ENCODE data around the gene CRCP.
A peak's percentile ranks its signal among the peaks of the same experiment; 100 is the strongest.
"Not testable (repeated sequence)": the region's sequence is repeated elsewhere in the genome, so short reads cannot be mapped to it uniquely, and the experiment has no call there.

Gene CRCP

DNA sequence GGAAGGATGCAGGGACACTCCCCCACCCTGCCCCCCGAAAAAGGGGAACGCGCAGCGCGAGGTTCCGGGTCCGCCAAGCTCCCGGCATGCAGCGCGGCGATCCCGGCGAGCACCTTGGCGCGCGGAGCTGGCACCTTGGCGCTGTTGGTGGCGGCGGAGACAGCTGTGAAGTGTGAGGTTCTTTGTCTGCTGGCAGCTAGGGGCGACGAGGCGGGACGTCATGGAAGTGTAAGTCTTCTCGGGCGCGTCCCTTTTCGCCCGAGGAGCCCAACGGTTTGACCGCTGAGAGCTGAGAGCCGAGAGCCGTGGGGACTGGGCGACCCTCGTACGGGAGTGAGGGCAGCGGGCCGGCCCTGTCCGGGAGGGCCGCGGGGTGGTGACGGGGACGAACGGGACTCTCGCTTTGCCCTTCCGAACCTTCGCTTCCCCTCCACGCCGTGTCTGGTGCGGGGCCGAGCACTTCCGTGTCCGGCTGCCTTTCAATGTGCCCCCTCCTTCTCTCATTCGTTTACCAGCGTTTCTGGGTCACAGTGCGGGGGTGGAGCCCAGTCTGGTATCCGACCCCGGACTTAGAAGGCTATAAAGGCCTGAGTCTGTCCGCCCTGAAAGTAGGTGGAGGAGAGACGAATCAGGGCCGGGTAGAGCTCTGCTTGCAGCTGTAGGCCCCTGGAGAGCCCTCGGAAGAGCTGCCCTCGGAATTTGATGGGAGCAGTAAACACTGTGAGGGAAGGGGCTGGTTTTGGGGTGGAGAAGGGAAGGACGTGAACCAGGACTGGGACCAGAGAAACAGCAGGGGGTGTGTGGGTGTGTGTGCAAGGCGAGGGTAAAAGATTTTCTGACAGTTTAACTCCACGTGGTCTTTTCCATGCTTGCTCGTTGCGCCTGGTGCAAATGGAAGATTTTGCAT, at the start of gene CRCP:
Gene CRCP, plus strand, starts transcription at position 105 of the 907 bp plus-strand sequence. Its CDS starts 116 bp downstream, at position 221.
- DNase-seq (ENCODE audit: low spot score): peak; percentile 79

DNA sequence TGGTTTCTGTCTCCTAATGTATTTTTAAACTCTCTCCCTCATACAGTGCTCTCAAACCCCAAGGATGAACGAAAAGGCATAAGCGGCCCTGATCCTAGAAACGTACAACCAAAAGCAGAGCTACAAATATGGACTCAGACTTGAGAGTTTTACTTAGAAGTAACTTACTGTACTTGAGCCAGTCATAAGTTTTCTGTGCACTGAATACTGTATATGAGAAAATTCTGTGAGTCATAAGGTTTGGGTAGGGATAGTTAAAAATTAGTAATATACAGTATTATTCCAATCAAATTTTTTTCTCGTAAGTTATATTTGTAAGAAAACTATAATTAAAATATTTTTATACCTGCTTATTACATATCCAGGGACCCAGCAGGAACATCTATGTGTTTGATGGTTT, 44.9 kb upstream of the CRCP start:
- no peak for DNase-seq (ENCODE audit: low spot score)

DNA sequence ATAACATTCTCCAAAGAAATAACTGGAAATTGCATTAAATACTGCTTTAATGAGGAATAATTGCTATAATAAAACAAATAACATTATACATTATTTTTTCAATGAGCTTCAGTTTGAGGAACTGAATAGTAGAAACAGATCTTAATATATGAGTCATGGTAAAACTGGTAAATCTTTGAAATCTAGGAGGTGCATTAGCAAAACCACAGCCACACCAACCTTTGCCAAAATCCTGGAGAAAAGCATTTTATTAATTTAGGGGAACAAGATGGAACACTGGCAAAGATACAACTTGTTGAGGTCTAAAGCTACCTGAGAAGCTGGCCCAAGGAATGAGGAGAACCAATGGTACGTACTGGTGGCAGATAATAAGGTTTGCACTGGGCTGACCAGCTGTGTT, 44.4 kb upstream of the CRCP start:
- no peak for DNase-seq (ENCODE audit: low spot score)

DNA sequence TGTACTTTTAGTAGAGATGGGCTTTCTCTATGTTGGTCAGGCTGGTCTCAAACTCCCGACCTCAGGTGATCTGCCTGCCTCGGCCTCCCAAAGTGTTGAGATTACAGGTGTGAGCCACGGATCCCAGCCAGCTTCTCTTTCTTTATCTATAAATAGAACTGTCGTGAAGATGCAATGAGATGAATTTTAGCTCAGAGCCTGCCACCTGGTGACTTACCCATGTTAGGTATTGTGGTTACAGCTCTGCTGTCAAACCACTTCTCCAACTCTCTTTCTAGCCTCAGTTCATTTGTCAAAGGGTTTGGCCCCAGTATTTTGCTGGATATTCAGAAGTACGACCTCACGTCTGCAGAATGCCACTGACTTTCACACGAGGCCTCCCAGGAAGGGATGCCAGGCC, 42.4 kb upstream of the CRCP start:
- not testable (repeated sequence) for DNase-seq (ENCODE audit: low spot score)

DNA sequence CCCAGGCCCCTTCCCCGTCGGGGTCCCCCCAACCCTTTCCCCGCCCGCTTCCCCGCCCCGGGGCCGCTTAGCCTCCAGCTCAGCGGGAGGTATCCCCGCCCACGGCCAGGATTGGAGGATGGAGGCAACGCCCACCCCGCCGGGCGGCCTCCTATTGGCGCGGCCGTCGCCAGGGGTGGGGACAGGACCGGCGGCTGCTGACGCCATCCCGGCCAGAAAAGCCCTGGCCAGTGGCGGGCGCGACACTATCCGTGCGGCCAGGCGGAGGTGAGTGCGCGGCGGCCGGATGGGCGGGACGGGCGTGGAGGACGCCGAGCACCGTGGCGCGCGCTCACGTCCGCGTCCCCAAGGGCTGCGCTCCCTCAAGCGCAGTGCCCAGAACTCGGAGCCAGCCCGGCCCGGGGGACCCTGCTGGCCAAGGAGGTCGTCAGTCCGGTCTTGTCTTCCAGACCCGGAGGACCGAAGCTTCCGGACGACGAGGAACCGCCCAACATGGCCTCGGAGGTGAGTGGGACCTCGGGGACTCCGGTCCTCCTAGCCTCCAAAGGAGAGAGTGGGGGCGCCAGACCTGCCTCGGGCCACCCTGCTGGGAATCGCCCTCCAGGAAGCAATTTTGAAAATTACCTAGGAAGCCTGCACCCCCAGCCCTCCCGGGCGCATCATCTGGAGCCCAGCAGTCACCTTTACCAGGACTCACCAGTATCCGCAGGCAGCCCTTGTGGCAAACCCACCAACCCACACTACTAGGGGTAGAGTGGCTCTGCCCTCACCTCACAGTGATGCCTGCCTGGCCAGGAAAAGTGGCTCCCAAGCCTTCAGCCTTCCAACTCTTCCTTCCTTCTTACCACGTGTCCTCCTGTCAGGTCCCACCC, 38.8 kb upstream of the CRCP start, which contains the start of gene ASL:
Gene ASL, plus strand, starts transcription at position 230 of the 872 bp plus-strand sequence. Its CDS starts 263 bp downstream, at position 493.
- peak; percentile 84 for DNase-seq (ENCODE audit: low spot score)

DNA sequence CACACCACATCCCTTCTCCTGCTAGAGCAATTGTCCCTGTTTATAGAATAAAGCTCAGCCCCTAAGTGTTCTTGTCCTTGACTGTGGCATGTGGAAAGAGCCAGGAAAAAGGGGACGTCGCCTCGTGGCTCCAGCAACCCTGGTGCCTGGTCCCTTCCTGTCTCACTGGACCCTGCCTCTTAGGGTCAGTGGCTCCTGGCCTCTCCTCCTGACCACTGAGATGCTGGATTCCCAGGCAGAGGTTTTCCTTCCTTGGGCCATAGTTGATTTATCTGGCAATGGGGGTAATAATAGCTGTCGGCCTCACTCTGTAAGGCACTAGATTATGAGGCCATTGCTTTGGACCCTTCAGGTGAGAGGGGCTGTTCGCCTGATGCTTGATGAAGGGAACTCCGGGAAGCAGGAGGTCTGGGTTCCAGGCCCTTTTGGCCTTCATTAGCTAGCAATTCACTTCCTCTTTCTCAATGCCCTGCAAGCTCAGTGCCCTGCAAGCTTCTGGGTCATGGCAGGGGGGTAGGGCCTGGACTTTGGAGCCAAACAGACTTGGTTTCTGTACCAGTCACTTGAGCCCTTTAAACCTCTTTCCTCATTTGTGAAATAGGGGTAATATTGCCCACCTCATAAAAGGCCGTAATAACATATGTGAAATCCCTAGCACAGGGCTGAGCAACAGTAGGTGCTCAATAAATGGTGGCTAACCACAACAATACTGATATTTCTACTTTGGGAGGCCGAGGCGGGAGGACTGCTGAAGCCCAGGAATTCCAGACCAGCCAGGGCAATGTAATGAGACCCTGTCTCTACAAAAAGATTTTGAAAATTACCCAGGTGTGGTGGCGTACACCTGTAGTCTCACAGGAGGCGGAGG, 38.0 kb upstream of the CRCP start:
- DNase-seq (ENCODE audit: low spot score): no peak

DNA sequence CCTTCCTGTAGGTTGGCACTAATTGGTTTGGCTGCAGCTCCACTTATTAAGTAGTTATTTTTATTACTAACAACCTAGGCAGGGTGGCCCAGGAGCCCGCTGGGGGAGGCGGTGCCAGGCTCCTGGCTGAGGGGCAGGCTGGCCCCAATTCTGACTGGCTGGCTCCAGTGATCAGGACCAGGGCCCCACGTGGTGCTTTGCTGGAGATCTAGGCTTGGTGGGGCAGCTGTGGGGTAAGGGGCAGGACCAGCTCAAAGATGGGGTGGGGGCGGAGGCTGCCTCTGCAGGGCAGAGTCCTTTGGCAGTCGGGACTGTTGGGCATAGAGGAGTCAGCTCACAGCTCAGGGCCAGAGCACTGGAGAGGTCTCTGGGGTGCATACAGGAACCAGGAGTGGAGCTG, 36.6 kb upstream of the CRCP start:
- no peak for DNase-seq (ENCODE audit: low spot score)

DNA sequence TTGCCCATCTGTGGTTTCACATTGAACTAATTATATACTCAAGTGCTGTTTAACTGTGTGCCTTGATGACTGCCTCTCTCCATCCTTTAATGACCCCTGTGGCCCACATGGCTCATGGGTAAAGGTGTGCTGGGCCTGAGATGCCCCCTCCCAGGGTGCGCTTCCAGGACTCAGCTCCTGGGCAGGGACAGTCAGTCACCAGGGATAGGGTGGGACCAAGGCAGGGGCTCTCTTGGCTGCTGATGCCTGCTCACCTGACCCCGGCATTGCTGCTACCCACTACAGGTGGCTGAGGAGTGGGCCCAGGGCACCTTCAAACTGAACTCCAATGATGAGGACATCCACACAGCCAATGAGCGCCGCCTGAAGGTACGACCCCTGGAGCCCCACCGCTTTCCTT, 32.6 kb upstream of the CRCP start:
- DNase-seq (ENCODE audit: low spot score): no peak

DNA sequence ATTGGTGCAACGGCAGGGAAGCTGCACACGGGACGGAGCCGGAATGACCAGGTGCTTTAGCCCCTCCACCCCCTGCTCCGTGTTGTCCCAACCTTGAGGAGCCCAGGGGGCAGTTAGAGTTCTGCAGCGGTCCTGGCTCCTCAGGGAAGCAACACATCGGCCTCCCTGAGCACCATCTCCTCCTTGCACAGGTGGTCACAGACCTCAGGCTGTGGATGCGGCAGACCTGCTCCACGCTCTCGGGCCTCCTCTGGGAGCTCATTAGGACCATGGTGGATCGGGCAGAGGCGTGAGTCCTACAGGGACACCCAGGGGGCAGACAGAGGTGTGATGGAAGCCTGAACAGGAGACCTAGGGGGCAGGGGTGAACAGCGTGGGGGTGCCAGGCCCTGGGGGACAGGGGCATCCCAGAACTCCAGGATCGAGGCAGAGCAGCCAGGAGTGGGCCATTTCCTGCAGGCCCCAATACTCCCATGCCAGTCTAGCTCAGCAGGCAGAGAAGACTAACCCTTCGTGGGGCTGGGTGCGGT, 31.7 kb upstream of the CRCP start:
- no peak for DNase-seq (ENCODE audit: low spot score)

DNA sequence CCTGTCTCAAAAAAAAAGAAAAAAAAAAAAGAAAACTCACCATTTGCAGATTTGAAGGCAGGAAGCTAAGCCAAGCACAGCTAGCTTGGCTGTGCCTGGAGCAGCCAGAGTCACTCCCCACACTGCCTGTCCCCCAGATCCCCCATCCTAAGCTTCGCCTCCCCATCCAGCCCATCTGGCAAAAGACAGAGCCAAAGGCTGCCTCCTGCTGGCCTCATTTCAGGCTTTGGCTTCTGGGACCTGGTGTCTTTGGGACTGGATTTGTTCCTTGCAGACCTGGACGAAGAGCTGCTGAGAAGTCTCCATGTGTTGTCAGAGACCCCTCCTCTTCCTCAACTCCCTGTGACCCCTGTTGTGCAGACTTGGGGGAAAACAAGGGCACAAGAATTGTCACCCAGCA, 31.0 kb upstream of the CRCP start:
- DNase-seq (ENCODE audit: low spot score): no peak

DNA sequence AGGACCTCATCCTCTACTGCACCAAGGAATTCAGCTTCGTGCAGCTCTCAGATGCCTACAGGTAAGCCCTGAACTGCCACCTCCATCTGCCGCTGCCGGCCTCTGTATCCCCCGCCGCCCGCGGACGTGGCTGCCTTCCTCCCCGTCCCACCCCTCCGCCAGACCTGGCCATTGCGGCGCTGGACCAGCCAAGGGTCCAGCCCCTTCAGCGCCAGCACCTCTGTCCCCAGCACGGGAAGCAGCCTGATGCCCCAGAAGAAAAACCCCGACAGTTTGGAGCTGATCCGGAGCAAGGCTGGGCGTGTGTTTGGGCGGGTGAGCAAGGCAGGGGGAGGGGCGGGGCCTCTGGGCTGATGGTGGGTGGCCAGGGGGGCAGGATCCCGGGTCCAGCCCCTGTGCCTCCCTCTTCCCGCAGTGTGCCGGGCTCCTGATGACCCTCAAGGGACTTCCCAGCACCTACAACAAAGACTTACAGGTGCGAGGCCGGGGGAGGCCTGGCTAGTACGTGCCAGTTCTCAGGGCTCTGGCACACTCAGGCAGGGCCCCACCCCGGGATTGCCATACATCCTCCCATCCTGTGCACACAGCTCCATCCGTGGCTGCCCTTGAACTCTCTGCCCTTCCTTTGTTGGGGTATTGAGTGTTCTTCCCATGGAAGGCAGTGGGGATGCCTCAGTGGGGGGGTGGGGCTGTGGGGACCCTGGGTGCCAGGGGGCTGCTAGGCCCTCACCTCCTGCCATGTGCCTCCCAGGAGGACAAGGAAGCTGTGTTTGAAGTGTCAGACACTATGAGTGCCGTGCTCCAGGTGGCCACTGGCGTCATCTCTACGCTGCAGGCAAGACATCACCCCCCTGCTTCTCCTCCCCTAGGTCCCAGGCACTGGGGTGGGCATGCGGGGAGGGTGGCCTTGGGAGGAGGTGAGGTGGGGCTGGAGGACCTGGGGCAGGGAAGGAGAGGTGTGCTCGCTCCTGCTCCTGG, 25.5 kb upstream of the CRCP start:
- no peak for DNase-seq (ENCODE audit: low spot score)

DNA sequence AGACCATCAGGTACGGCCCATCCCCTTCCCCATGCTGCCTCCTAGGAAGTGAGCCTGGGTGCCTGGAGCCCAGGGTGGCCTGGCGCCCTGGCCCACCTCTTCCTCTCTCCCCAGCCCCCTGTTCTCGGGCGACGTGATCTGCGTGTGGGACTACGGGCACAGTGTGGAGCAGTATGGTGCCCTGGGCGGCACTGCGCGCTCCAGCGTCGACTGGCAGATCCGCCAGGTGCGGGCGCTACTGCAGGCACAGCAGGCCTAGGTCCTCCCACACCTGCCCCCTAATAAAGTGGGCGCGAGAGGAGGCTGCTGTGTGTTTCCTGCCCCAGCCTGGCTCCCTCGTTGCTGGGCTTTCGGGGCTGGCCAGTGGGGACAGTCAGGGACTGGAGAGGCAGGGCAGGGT, 22.0 kb upstream of the CRCP start:
- no peak for DNase-seq (ENCODE audit: low spot score)

DNA sequence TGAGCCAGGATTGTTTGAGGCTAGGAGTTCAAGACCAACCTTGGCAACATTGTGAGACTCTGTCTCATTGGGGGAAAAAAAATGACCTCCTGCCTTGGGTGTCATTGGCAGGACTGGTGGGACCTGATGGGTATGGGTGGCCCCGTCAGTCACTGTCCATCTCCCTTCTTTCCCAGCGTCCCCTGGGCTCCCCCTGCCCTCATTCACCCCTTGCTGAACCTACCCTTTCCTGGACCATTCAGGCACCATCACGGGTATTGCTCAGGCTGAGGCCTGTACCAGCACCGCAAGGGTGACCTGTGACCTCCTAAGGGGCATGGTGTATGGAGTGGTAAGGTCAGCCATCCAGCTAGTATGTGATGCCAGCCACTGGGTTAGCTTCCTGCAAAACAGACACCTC, 19.6 kb upstream of the CRCP start:
- no peak for DNase-seq (ENCODE audit: low spot score)

DNA sequence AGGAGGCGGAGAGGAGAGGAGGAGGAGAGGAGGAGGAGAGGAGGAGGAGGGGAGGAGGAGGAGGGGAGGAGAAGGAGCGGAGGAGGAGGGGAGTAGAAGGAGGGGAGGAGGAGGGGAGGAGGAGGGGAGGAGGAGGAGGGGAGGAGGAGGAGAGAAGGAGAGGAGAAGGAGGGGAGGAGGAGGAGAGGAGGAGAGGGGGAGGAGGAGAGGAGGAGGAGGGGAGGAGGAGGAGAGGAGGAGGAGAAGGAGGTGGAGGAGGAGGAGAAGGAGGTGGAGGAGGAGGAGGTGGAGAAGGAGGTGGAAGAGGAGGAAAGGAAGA, 15.5 kb upstream of the CRCP start:
- no peak for DNase-seq (ENCODE audit: low spot score)

DNA sequence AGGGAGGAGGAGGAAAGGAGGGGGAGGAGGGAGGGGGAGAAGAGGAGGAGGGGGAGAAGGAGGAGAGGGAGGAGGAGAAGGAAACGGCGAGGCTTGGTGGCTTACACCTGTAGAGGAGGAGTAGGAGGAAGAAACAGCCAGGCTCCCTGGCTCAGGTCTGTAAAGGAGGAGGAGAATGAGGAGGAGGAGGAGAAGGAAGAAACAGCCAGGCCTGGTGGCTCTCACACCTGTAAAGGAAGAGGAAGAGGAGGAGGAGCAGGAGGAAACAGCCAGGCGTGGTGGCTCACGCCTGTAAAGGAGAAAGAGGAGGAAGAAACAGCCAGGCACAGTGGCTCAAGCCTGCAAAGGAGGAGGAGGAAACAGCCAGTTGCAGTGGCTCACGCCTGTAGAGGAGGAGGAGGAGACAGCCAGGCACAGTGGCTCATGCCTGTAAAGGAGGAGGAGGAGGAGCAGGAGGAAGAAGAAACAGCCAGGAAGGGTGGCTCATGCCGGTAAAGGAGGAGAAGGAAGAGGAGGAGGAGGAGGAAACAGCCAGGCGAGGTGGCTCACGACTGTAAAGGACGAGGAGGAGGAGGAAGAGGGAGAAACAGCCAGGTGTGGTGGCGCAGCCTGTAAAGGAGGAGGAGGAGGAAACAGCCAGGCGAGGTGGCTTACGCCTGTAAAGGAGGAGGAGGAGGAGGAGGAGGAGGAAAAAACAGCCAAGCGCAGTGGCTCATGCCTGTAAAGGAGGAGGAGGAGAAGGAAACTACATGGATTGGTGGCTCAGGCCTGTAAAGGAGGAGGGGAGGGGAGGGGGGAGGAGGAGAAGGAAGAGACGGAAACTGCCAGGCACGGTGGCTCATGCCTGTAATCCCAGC, 14.9 kb upstream of the CRCP start:
- peak; percentile 25 for DNase-seq (ENCODE audit: low spot score)

DNA sequence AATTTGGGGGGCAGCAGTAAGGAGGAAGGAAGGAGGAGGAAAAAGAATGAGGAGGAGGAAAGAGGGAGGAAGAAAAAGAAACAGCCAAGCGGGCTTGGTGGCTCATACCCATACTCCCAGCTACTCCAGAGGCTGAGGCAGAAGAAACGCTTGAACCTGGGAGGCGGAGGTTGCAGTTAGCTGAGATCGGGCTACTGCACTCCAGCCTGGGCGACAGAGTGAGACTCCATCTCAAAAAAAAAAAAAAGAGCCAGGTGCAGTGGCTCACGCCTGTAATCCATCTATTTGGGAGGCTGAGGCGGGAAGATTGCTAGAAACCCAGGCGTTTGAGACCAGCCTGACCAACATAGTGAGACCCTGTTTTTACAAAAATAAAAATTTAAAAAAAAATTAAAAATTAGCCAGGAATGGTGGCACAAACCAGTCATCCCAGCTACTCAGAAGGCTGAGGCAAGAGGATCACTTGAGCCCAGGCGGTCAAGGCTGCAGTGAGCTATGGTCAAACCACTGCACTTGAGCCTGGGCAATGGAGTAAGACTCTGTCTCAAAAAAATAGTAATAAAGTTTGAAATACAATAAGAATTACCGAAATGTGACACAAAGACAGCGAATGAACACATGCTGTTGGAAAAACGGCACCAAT, 14.1 kb upstream of the CRCP start:
- DNase-seq (ENCODE audit: low spot score): no peak

DNA sequence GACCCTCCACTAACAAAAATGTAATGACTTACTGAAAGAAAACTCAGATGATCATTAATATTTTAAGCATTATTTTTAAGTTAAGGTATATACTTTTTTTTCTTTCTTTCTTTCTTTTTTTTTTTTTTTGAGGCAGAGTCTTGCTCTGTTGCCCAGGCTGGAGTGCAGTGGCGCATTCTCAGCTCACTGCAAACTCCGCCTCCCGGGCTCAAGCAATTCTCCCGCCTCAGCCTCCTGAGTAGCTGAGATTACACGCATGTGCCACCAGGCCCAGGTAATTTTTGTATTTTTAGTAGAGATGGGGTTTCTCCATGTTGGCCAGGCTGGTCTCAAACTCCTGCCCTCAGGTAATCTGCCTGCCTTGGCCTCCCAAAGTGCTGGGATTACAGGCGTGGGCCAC, 12.5 kb upstream of the CRCP start:
- not testable (repeated sequence) for DNase-seq (ENCODE audit: low spot score)

DNA sequence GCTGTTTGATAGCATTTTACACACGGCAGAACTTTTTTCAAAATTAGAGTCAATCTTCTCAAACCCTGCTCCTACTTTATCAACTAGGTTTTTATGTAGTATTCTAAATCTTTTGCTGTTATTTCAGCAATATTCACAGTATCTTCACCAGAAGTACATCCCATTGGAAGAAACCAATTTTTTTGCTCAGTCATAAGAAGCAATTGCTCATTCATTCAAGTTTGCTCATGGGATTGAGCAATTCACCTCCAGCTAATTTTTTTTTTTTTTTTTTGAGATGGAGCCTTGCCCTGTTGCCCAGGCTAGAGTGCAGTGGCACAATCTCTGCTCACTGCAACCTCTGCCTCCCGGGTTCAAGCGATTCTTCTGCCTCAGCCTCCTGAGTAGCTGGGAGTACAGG, 10.7 kb upstream of the CRCP start:
- not testable (repeated sequence) for DNase-seq (ENCODE audit: low spot score)

DNA sequence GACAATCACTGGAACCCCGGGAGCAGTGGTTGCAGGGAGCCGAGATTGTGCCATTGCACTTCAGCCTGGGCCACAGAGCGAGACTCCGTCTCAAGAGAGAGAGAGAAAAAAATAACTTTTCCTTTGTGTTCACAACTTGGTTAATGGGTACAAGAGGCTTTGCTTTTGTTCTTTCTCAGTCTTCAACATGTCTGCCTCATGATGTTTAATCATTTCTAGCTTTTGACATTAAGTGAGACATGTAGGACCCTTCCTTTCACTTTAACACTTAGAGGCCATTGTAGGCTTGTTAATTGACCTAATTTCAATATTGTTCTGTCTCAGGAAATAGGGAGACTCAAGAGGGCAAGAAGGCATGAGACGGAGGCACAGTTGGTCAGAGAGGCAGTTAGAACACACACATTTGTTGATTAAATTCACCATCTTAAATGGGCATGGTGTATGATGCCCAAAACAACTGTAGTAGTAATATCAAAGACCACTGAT, 9.3 kb upstream of the CRCP start:
- no peak for DNase-seq (ENCODE audit: low spot score)
